H9 (cell line): Measurements from ENCODE around the gene ODR4. TPM values are rescaled to one million over a fixed set of nuclear protein-coding genes. Genes with fewer than 3 reads are reported as not detected.

Experiments
- DNase-seq: peaks from one replicate; pipeline ENCODE4 v3.0.0-alpha.2; 2017
- H2AFZ ChIP-seq: one replicate; pipeline ENCODE4 v1.6.1; 2013; ENCODE audit warnings: mild to moderate bottlenecking, low read length, control low read depth, moderate library complexity
- H2AK5ac ChIP-seq: 2 replicates; pipeline ENCODE4 v1.6.1; 2013; ENCODE audit warnings: low read length, control low read depth, mixed read lengths; ENCODE audit not compliant: insufficient read length
- H2BK120ac ChIP-seq: one replicate; pipeline ENCODE4 v1.6.1; 2013; ENCODE audit warnings: low read depth, mild to moderate bottlenecking, low read length, control low read depth, inconsistent platforms; ENCODE audit not compliant: poor library complexity, severe bottlenecking
- H2BK12ac ChIP-seq: 2 replicates; pipeline ENCODE4 v1.6.1; 2013; ENCODE audit warnings: low read length, control low read depth, mixed read lengths, low read depth; ENCODE audit not compliant: insufficient read length
- H2BK15ac ChIP-seq: 2 replicates; pipeline ENCODE4 v1.6.1; 2013; ENCODE audit warnings: low read depth, low read length, control low read depth
- H2BK20ac ChIP-seq: one replicate; pipeline ENCODE4 v1.6.1; 2013; ENCODE audit warnings: low read depth, mild to moderate bottlenecking, low read length, control low read depth, inconsistent platforms; ENCODE audit not compliant: poor library complexity, severe bottlenecking
- H2BK5ac ChIP-seq: 2 replicates; pipeline ENCODE4 v1.6.1; 2013; ENCODE audit warnings: low read length, control low read depth, mixed read lengths; ENCODE audit not compliant: insufficient read length
- H3K14ac ChIP-seq: 2 replicates; pipeline ENCODE4 v1.6.1; 2013; ENCODE audit warnings: low read length, control low read depth; ENCODE audit not compliant: insufficient read depth
- H3K18ac ChIP-seq: 2 replicates; pipeline ENCODE4 v1.6.1; 2013; ENCODE audit warnings: low read depth, mild to moderate bottlenecking, mixed read lengths, low read length, control low read depth; ENCODE audit not compliant: insufficient read length
- H3K23ac ChIP-seq: 2 replicates; pipeline ENCODE4 v1.6.1; 2013; ENCODE audit warnings: low read length, control low read depth, mixed read lengths, low read depth; ENCODE audit not compliant: insufficient read length
- H3K23me2 ChIP-seq: 2 replicates; pipeline ENCODE4 v1.6.1; 2013; ENCODE audit warnings: low read depth, mild to moderate bottlenecking, mixed read lengths, low read length, control low read depth; ENCODE audit not compliant: insufficient read length, poor library complexity, severe bottlenecking
- H3K27ac ChIP-seq: 2 replicates; pipeline ENCODE4 v1.5.1; 2013; ENCODE audit warnings: low read length, control low read depth, mixed read lengths, low read depth; ENCODE audit not compliant: insufficient read length
- H3K27me3 ChIP-seq: 2 replicates; pipeline ENCODE4 v1.6.1; 2013; ENCODE audit warnings: low read length, control low read depth, inconsistent platforms; ENCODE audit not compliant: insufficient read depth
- H3K4ac ChIP-seq: 2 replicates; pipeline ENCODE4 v1.6.1; 2013; ENCODE audit warnings: low read depth, mild to moderate bottlenecking, control low read depth, inconsistent platforms, low read length, moderate library complexity
- H3K4me1 ChIP-seq: 2 replicates; pipeline ENCODE4 v1.6.1; 2013; ENCODE audit warnings: low read length, control low read depth, inconsistent platforms; ENCODE audit not compliant: insufficient read depth
- H3K4me2 ChIP-seq: 2 replicates; pipeline ENCODE4 v1.6.1; 2013; ENCODE audit warnings: low read length, control low read depth, mixed read lengths; ENCODE audit not compliant: insufficient read length, insufficient read depth
- H3K56ac ChIP-seq: 2 replicates; pipeline ENCODE4 v1.6.1; 2013; ENCODE audit warnings: low read depth, mild to moderate bottlenecking, mixed read lengths, low read length, control low read depth; ENCODE audit not compliant: insufficient read length
- H3K79me1 ChIP-seq: 2 replicates; pipeline ENCODE4 v1.6.1; 2013; ENCODE audit warnings: low read depth, mild to moderate bottlenecking, moderate library complexity, low read length, control low read depth, inconsistent platforms; ENCODE audit not compliant: insufficient read depth, poor library complexity, severe bottlenecking
- H3K79me2 ChIP-seq: 2 replicates; pipeline ENCODE4 v1.6.1; 2013; ENCODE audit warnings: low read length, control low read depth, inconsistent platforms; ENCODE audit not compliant: insufficient read depth
- H3K9ac ChIP-seq: 2 replicates; pipeline ENCODE4 v1.6.1; 2013; ENCODE audit warnings: low read length, control low read depth, mixed read lengths; ENCODE audit not compliant: insufficient read length; ENCODE audit errors: extremely low read depth
- H3K9me3 ChIP-seq: one replicate; pipeline ENCODE4 v1.6.1; 2013; ENCODE audit warnings: low read depth, low read length, inconsistent platforms; ENCODE audit not compliant: control insufficient read depth
- H3T11ph ChIP-seq: one replicate; pipeline ENCODE4 v1.6.1; 2013; ENCODE audit warnings: mild to moderate bottlenecking, low read length, control low read depth, inconsistent platforms
- H4K20me1 ChIP-seq: one replicate; pipeline ENCODE4 v1.6.1; 2013; ENCODE audit not compliant: control insufficient read depth, insufficient read length, insufficient read depth
- H4K5ac ChIP-seq: 2 replicates; pipeline ENCODE4 v1.6.1; 2013; ENCODE audit warnings: low read depth, mild to moderate bottlenecking, mixed read lengths, low read length, control low read depth; ENCODE audit not compliant: insufficient read length
- H4K8ac ChIP-seq: replicated peaks from 2 replicates; pipeline ENCODE4 v1.6.1; 2013; ENCODE audit warnings: low read length, control low read depth, mixed read lengths, low read depth; ENCODE audit not compliant: insufficient read length
- H4K91ac ChIP-seq: 2 replicates; pipeline ENCODE4 v1.6.1; 2013; ENCODE audit warnings: low read depth, mild to moderate bottlenecking, moderate library complexity, mixed read lengths, low read length, control low read depth; ENCODE audit not compliant: insufficient read length
- H3K27ac Mint-ChIP-seq, 3 experiments: 2 replicates in 2 of 3; 3 replicates in 1 of 3; pipeline ENCODE4 v1.8.0; 2020 to 2021; ENCODE audit warnings: mixed read lengths in 3 of 3, mild to moderate bottlenecking in 1 of 3, moderate library complexity in 1 of 3
- H3K27me3 Mint-ChIP-seq: 2 replicates; pipeline ENCODE4 v1.8.0; 2021; ENCODE audit warnings: low read depth, mild to moderate bottlenecking, moderate library complexity, mixed read lengths
- H3K36me3 Mint-ChIP-seq, 3 experiments: 2 replicates in 2 of 3; 3 replicates in 1 of 3; pipeline ENCODE4 v1.8.0; 2020 to 2021; ENCODE audit warnings: low read depth in 3 of 3, mixed read lengths in 3 of 3; ENCODE audit not compliant: insufficient read depth in 1 of 3
- H3K4me1 Mint-ChIP-seq, 2 experiments: 2 replicates each; pipeline ENCODE4 v1.8.0; 2020; ENCODE audit warnings: mixed read lengths in 2 of 2
- H3K4me3 Mint-ChIP-seq, 2 experiments: 2 replicates in 1 of 2; 3 replicates in 1 of 2; pipeline ENCODE4 v1.8.0; 2020 to 2021; ENCODE audit warnings: mild to moderate bottlenecking in 2 of 2, mixed read lengths in 2 of 2, moderate library complexity in 1 of 2
- H3K9me3 Mint-ChIP-seq, 2 experiments: 2 replicates in 1 of 2; 3 replicates in 1 of 2; pipeline ENCODE4 v1.8.0; 2020; ENCODE audit warnings: mild to moderate bottlenecking in 2 of 2, mixed read lengths in 2 of 2, moderate library complexity in 1 of 2
- CTCF ChIP-seq: fragments of 200-600 bp; sonication (generic); conservative IDR thresholded peaks from 3 replicates; pipeline ENCODE4 v1.8.0; 2021; ENCODE audit warnings: antibody characterized with exemption, mild to moderate bottlenecking
- WGBS: extraction: QIAGEN DNeasy Blood & Tissue Kit; methylation state at CpG from one replicate; pipeline ENCODE4 v1.1.7; 2013; ENCODE audit warnings: missing lambda C conversion rate, low lambda C conversion rate, mixed read lengths; ENCODE audit not compliant: insufficient read length; ENCODE audit errors: extremely low coverage; 5-methylcytosine and 5-hydroxymethylcytosine counted together
- total RNA-seq: library from RNA; stranded (reverse); gene quantifications from 2 replicates; pipeline ENCODE4 v1.2.1, GENCODE V29; 2021

Gene ODR4
- total RNA-seq, 1 experiment from 2014 or later = 17.1 TPM

- Histone ChIP-seq H2BK20ac (no peak overlapping the region), H3K23ac (no peak overlapping the region), H2BK120ac (no peak overlapping the region), H3K56ac (no peak overlapping the region), H4K20me1 (no peaks in the 10 kb centered on the region), H4K5ac (no peak overlapping the region), H3K79me1 (no peaks in the 10 kb centered on the region), H3K27ac (no peak overlapping the region), H3K23me2 (no peaks in the 10 kb centered on the region), H3K4me1 (no peaks in the 10 kb centered on the region), H3K9me3 (no peaks in the 10 kb centered on the region), H2AK5ac (no peak overlapping the region), H2AFZ (no peak overlapping the region), H2BK5ac (no peak overlapping the region), H3K4ac (no peak overlapping the region), H3K18ac (no peak overlapping the region), H4K91ac (no peak overlapping the region), H3K9ac (no peak overlapping the region), H2BK15ac (no peak overlapping the region), H3K79me2 (no peaks in the 10 kb centered on the region), H4K8ac (no peak overlapping the region), H3K4me2 (no peak overlapping the region), H3K27me3 (no peaks in the 10 kb centered on the region), H3K14ac (no peak overlapping the region), H3T11ph (no peak overlapping the region), H2BK12ac (no peak overlapping the region)
- Mint-ChIP-seq H3K36me3 (peaks cover 31 to 75% (median 69%) of the 10 kb centered on the region in 3 experiments), H3K9me3 (no peaks in the 10 kb centered on the region), H3K4me1 (no peaks in the 10 kb centered on the region), H3K27me3 (no peaks in the 10 kb centered on the region), H3K27ac (no peak overlapping the region), H3K4me3 (no peak overlapping the region)
- DNase-seq = no peak
- no CpG with 5 or more reads among the region's 2 CpGs for WGBS
- no peak for TF ChIP-seq CTCF
Measured at GRCh38 chr1:186337554-186337953, 38.1 kb upstream of the ODR4 start.
